ENCODE data around the gene ADAR.

DNA sequence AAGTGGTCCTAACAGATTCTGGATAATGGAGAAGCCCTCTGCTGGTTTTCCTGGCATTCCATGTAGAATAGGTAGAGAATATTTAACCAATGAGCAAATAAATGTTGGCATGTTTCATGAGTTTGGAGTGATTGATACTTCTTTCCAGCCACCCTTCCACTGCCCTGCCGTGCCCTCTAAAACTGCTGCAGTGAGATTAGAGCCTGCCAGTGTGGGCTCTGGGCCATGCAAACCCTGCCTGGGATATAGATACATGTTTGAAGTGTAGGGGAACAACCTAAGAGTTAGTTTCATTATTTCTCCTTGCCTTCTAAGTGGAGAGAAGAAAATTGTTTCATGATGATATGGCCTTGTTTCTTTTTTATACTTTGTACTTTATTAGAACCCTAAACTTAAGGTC, 60.0 kb downstream of the ADAR start:
- no peak for TF ChIP-seq CTCF (IDR thresholded peaks at IDR 0.05)
- no peak for TF ChIP-seq EZH2phosphoT487 (IDR thresholded peaks at IDR 0.05)
